Thoracic aorta (tissue), 2 donors: Measurements from ENCODE around the gene ZBED3. TPM values are rescaled to one million over a fixed set of nuclear protein-coding genes. Genes with fewer than 3 reads are reported as not detected.

ENCODE experiments used
- ATAC-seq: fragments of 150-250 bp; one replicate; pipeline ENCODE4 v1.8.0; 2017; ENCODE audit warnings: low read depth; ENCODE audit not compliant: insufficient number of reproducible peaks, low FRiP score
- DNase-seq: peaks from one replicate; pipeline ENCODE4 v3.0.0-alpha.2; 2020; ENCODE audit warnings: low spot score
- H3K27ac ChIP-seq, 2 donors: fragments of 200-600 bp; sonication (generic); 1 replicate in 1 of 2; 2 replicates in 1 of 2; pipeline ENCODE4 v1.5.1; 2016; ENCODE audit warnings: mild to moderate bottlenecking in 2 of 2, moderate library complexity in 2 of 2
- H3K27me3 ChIP-seq: fragments of 200-600 bp; sonication (generic); replicated peaks from 2 replicates; pipeline ENCODE4 v1.6.0; 2016; ENCODE audit warnings: mild to moderate bottlenecking; ENCODE audit not compliant: insufficient read depth
- H3K36me3 ChIP-seq: fragments of 200-600 bp; sonication (generic); one replicate; pipeline ENCODE4 v1.5.1; 2016
- H3K4me1 ChIP-seq, 2 donors: fragments of 200-600 bp; sonication (generic); 1 replicate in 1 of 2; 2 replicates in 1 of 2; pipeline versions ENCODE4 v1.5.1 to v1.6.0; 2016; ENCODE audit warnings: low read depth in 2 of 2, mild to moderate bottlenecking in 1 of 2; ENCODE audit not compliant: control insufficient read depth in 1 of 2
- H3K4me3 ChIP-seq: fragments of 200-600 bp; sonication (generic); 2 replicates; pipeline ENCODE4 v1.5.1; 2016; ENCODE audit warnings: mild to moderate bottlenecking
- H3K9me3 ChIP-seq: fragments of 200-600 bp; sonication (generic); 2 replicates; pipeline ENCODE4 v1.5.1; 2016
- total RNA-seq, 2 donors: library from RNA; depleted of rRNA; stranded (reverse); fragments of >200 nt; gene quantifications; one replicate each; pipeline versions ENCODE4 v1.1.0 to v1.2.3, GENCODE V29; 2016
- TF ChIP-seq, protein P1 (sequence below): fragments of 200-600 bp; sonication (generic); IDR thresholded peaks from one replicate; pipeline ENCODE4 v1.5.1; 2019; ENCODE audit warnings: antibody characterized with exemption

The ZBED3 gene
- total RNA-seq, 2 donors from 2014 or later, result 4.4 to 6.2 TPM

GRCh38 chr5:77028631-77029375 is 58.3 kb downstream of the ZBED3 start:
- Histone ChIP-seq H3K4me1 (peaks cover 11 to 15% of the 10 kb centered on the region in 2 donors), H3K36me3 (no peaks in the 10 kb centered on the region), H3K27me3 (no peaks in the 10 kb centered on the region), H3K27ac (no peak overlapping the region), H3K9me3 (no peaks in the 10 kb centered on the region), H3K4me3 (no peak overlapping the region)
- ATAC-seq, result no peak
- TF ChIP-seq, protein P1, sequence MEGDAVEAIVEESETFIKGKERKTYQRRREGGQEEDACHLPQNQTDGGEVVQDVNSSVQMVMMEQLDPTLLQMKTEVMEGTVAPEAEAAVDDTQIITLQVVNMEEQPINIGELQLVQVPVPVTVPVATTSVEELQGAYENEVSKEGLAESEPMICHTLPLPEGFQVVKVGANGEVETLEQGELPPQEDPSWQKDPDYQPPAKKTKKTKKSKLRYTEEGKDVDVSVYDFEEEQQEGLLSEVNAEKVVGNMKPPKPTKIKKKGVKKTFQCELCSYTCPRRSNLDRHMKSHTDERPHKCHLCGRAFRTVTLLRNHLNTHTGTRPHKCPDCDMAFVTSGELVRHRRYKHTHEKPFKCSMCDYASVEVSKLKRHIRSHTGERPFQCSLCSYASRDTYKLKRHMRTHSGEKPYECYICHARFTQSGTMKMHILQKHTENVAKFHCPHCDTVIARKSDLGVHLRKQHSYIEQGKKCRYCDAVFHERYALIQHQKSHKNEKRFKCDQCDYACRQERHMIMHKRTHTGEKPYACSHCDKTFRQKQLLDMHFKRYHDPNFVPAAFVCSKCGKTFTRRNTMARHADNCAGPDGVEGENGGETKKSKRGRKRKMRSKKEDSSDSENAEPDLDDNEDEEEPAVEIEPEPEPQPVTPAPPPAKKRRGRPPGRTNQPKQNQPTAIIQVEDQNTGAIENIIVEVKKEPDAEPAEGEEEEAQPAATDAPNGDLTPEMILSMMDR, result no peak
- DNase-seq, result no peak

GRCh38 chr5:77024490-77024889 is 62.6 kb downstream of the ZBED3 start:
- ATAC-seq (no peak), DNase-seq (no peak)
- TF ChIP-seq, protein P1, result no peak
- Histone ChIP-seq H3K27me3 (no peaks in the 10 kb centered on the region), H3K4me3 (no peak overlapping the region), H3K36me3 (no peaks in the 10 kb centered on the region), H3K9me3 (no peaks in the 10 kb centered on the region), H3K4me1 (peaks cover 0 to under 1% of the 10 kb centered on the region in 2 donors), H3K27ac (no peak overlapping the region)

DNA sequence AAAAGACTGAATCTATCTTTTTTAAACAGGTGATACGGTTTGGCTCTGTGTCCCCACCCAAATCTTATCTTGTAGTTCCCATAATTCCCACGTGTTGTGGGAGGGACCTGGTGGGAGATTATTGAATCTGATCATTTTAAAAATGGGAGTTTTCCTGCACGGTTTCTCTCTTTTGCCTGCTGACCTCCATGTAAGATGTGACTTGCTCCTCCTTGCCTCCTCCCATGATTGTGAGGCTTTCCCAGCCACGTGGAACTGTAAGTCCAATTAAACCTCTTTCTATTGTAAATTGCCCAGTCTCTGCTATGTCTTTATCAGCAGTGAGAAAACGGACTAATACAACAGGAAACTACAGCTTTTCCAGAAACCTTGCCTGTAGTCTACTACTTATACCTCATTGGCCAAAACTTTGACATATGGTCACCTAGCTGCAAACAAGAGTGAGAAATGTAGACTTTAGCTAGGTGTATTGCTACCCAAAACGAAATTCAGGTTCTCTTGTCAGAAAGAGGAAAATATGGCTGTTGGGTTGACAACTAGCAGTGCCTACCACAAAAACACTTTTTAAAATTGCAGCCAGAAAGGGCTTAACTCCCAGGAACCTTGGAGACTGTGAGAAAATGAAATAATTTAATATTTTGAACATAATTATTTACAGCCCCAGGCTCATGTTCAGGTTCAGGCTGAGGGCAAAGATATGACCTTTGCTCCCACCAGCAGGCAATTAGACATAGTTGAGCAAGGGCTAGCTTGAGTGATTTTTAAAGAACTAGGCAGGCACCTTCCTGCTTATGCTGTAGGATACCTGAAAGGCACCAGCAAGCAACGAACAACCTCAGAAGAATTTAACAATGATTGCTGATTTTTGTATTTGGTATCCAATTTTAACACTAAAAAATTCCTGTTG is 64.3 kb downstream of the ZBED3 start:
- ATAC-seq, result no peak
- DNase-seq, result no peak
- TF ChIP-seq, protein P1, result no peak
- Histone ChIP-seq H3K27me3 (no peaks in the 10 kb centered on the region), H3K27ac (no peak overlapping the region), H3K9me3 (no peaks in the 10 kb centered on the region), H3K4me1 (no peaks in the 10 kb centered on the region), H3K36me3 (no peaks in the 10 kb centered on the region), H3K4me3 (no peak overlapping the region)

Other genes starting within 250 kb of the ZBED3 start
- gene S100Z, start 237.3 kb downstream of the ZBED3 start, total RNA-seq, result not detected
- gene CRHBP, start 134.2 kb downstream of the ZBED3 start, total RNA-seq, result 1 to 10 TPM; 2.0 to 3.2 TPM
- gene AGGF1, start 56.9 kb downstream of the ZBED3 start, total RNA-seq, result 10 to 100 TPM; 24.1 to 26.0 TPM
- 10 to 100 TPM; 22.7 to 59.8 TPM for gene PDE8B, start 123.4 kb upstream of the ZBED3 start, total RNA-seq